Muscle layer of colon (tissue), 2 donors: ENCODE measurements around the gene EIF2A.
A peak's percentile ranks its signal among the peaks of the same experiment; 100 is the strongest.
"Not testable (repeated sequence)": the region's sequence is repeated elsewhere in the genome, so short reads cannot be mapped to it uniquely, and the experiment has no call there.

Experiments
- H3K27ac ChIP-seq: one replicate; pipeline ENCODE4 v1.7.0; 2013; ENCODE audit warnings: low read depth, mild to moderate bottlenecking, low read length, moderate library complexity
- H3K27me3 ChIP-seq, 2 donors: one replicate each; pipeline ENCODE4 v1.7.0; 2013; ENCODE audit warnings: low read length in 2 of 2, mild to moderate bottlenecking in 2 of 2; ENCODE audit not compliant: insufficient read depth in 2 of 2, control insufficient read depth in 1 of 2
- H3K36me3 ChIP-seq: one replicate; pipeline ENCODE4 v1.7.0; 2013; ENCODE audit warnings: mild to moderate bottlenecking, low read length; ENCODE audit not compliant: insufficient read depth
- H3K4me1 ChIP-seq: one replicate; pipeline ENCODE4 v1.7.0; 2013; ENCODE audit warnings: mild to moderate bottlenecking, low read length; ENCODE audit not compliant: insufficient read depth
- H3K4me3 ChIP-seq, 2 donors: one replicate each; pipeline ENCODE4 v1.7.0; 2013; ENCODE audit warnings: low read length in 2 of 2, low read depth in 1 of 2, mild to moderate bottlenecking in 1 of 2, moderate library complexity in 1 of 2
- H3K9ac ChIP-seq: one replicate; pipeline ENCODE4 v1.7.0; 2013; ENCODE audit warnings: low read length
- H3K9me3 ChIP-seq: one replicate; pipeline ENCODE4 v1.7.0; 2013; ENCODE audit warnings: mild to moderate bottlenecking, low read length
- donor health status: abdominal sarcoma.
- donor health status: Adenocarcinoma of cecum.

The EIF2A gene

GRCh38 chr3:150603980-150604319 is 57.4 kb downstream of the EIF2A start:
- H3K4me1 ChIP-seq: peaks cover 35% of the 10 kb centered on the region
- H3K9ac ChIP-seq: peak overlapping the region; percentile 99
- H3K27me3 ChIP-seq: no peaks in the 10 kb centered on the region
- no peaks in the 10 kb centered on the region for H3K36me3 ChIP-seq
- H3K27ac ChIP-seq: peak overlapping the region; percentile 91
- H3K9me3 ChIP-seq: no peaks in the 10 kb centered on the region
- H3K4me3 ChIP-seq: peak overlapping the region; percentile 76 to 100

- Histone ChIP-seq H3K4me1 (peaks cover 35% of the 10 kb centered on the region), H3K36me3 (no peaks in the 10 kb centered on the region), H3K27me3 (no peaks in the 10 kb centered on the region), H3K4me3 (no peak overlapping the region), H3K27ac (no peak overlapping the region), H3K9ac (no peak overlapping the region), H3K9me3 (no peaks in the 10 kb centered on the region)
These were observed 59.5 kb downstream of the EIF2A start for GRCh38 chr3:150605998-150606641.

GRCh38 chr3:150607267-150608065 is 60.9 kb downstream of the EIF2A start:
- Histone ChIP-seq H3K27ac (no peak overlapping the region), H3K9me3 (no peaks in the 10 kb centered on the region), H3K4me1 (peaks cover 35% of the 10 kb centered on the region), H3K27me3 (no peaks in the 10 kb centered on the region), H3K36me3 (no peaks in the 10 kb centered on the region), H3K4me3 (no peak overlapping the region), H3K9ac (no peak overlapping the region)

- Histone ChIP-seq H3K4me1 (peaks cover 32% of the 10 kb centered on the region), H3K27ac (no peak overlapping the region), H3K9me3 (no peaks in the 10 kb centered on the region)
These were observed 63.4 kb downstream of the EIF2A start for GRCh38 chr3:150609988-150610387.

GRCh38 chr3:150610785-150611184 is 64.2 kb downstream of the EIF2A start:
- H3K36me3 ChIP-seq: no peaks in the 10 kb centered on the region
- H3K9me3 ChIP-seq: no peaks in the 10 kb centered on the region
- H3K9ac ChIP-seq: no peak overlapping the region
- H3K27ac ChIP-seq: no peak overlapping the region
- no peaks in the 10 kb centered on the region for H3K27me3 ChIP-seq
- H3K4me3 ChIP-seq: no peak overlapping the region
- H3K4me1 ChIP-seq: peaks cover 24% of the 10 kb centered on the region

More at GRCh38 chr3:150609988-150610387, 63.4 kb downstream of the EIF2A start:
- no peaks in the 10 kb centered on the region for H3K36me3 ChIP-seq
- H3K9ac ChIP-seq: no peak overlapping the region
- H3K27me3 ChIP-seq: no peaks in the 10 kb centered on the region
- H3K4me3 ChIP-seq: no peak overlapping the region

GRCh38 chr3:150611666-150612065 is 65.1 kb downstream of the EIF2A start:
- Histone ChIP-seq H3K27ac (no peak overlapping the region), H3K9me3 (no peaks in the 10 kb centered on the region), H3K4me3 (no peak overlapping the region), H3K36me3 (no peaks in the 10 kb centered on the region), H3K4me1 (peaks cover 17% of the 10 kb centered on the region), H3K27me3 (no peaks in the 10 kb centered on the region), H3K9ac (no peak overlapping the region)

GRCh38 chr3:150612494-150612893 is 65.9 kb downstream of the EIF2A start:
- H3K36me3 ChIP-seq: no peaks in the 10 kb centered on the region
- H3K9me3 ChIP-seq: no peaks in the 10 kb centered on the region
- no peak overlapping the region for H3K9ac ChIP-seq
- no peaks in the 10 kb centered on the region for H3K27me3 ChIP-seq
- H3K4me3 ChIP-seq: no peak overlapping the region
- H3K27ac ChIP-seq: no peak overlapping the region
- H3K4me1 ChIP-seq: peaks cover 12% of the 10 kb centered on the region

GRCh38 chr3:150613034-150613433 is 66.4 kb downstream of the EIF2A start:
- Histone ChIP-seq H3K27ac (no peak overlapping the region), H3K9ac (no peak overlapping the region), H3K4me1 (peaks cover 7% of the 10 kb centered on the region), H3K9me3 (no peaks in the 10 kb centered on the region), H3K36me3 (no peaks in the 10 kb centered on the region), H3K4me3 (no peak overlapping the region), H3K27me3 (no peaks in the 10 kb centered on the region)

- no peaks in the 10 kb centered on the region for H3K9me3 ChIP-seq
- H3K27ac ChIP-seq: no peak overlapping the region
- no peak overlapping the region for H3K9ac ChIP-seq
- no peak overlapping the region for H3K4me3 ChIP-seq
- H3K36me3 ChIP-seq: peaks cover 5% of the 10 kb centered on the region
- H3K27me3 ChIP-seq: no peaks in the 10 kb centered on the region
- peaks cover 6% of the 10 kb centered on the region for H3K4me1 ChIP-seq
These were observed 67.3 kb downstream of the EIF2A start for GRCh38 chr3:150613709-150614480.

GRCh38 chr3:150620002-150620689 is 73.6 kb downstream of the EIF2A start:
- H3K27ac ChIP-seq: no peak overlapping the region
- peaks cover 14% of the 10 kb centered on the region for H3K4me1 ChIP-seq
- H3K4me3 ChIP-seq: no peak overlapping the region

GRCh38 chr3:150622955-150623354 is 76.4 kb downstream of the EIF2A start:
- H3K4me3 ChIP-seq, H3K9ac ChIP-seq, H3K27me3 ChIP-seq, H3K27ac ChIP-seq, H3K9me3 ChIP-seq: not testable (repeated sequence)
- Histone ChIP-seq H3K4me1 (peaks cover 14% of the 10 kb centered on the region), H3K36me3 (peaks cover 24% of the 10 kb centered on the region)

More at GRCh38 chr3:150620002-150620689, 73.6 kb downstream of the EIF2A start:
- Histone ChIP-seq H3K27me3 (no peaks in the 10 kb centered on the region), H3K9ac (no peak overlapping the region), H3K9me3 (no peaks in the 10 kb centered on the region), H3K36me3 (peaks cover 7% of the 10 kb centered on the region)
